Mesendoderm (in vitro differentiated cells): ENCODE measurements around the gene FASN. TPM values are rescaled to one million over a fixed set of nuclear protein-coding genes. Genes with fewer than 3 reads are reported as not detected.
"Not testable (repeated sequence)": the region's sequence is repeated elsewhere in the genome, so short reads cannot be mapped to it uniquely, and the experiment has no call there.

Source experiments
- DNase-seq: peaks from one replicate; pipeline ENCODE4 v3.0.0; 2013
- H2AK5ac ChIP-seq: 2 replicates; pipeline ENCODE4 v1.6.1; 2013; ENCODE audit warnings: low read length, inconsistent platforms
- H2BK120ac ChIP-seq: 2 replicates; pipeline ENCODE4 v1.6.1; 2013; ENCODE audit warnings: low read depth, mild to moderate bottlenecking, low read length, moderate library complexity, mixed read lengths
- H2BK15ac ChIP-seq: replicated peaks from 2 replicates; pipeline ENCODE4 v1.6.1; 2013; ENCODE audit warnings: low read depth, mild to moderate bottlenecking, moderate library complexity
- H2BK5ac ChIP-seq: 2 replicates; pipeline ENCODE4 v1.6.1; 2013; ENCODE audit warnings: low read length, inconsistent platforms
- H3K18ac ChIP-seq: 2 replicates; pipeline ENCODE4 v1.6.1; 2013; ENCODE audit warnings: mild to moderate bottlenecking, low read length, mixed read lengths
- H3K23ac ChIP-seq: one replicate; pipeline ENCODE4 v1.6.1; 2013; ENCODE audit warnings: low read length
- H3K27ac ChIP-seq: 2 replicates; pipeline ENCODE4 v1.5.1; 2013; ENCODE audit warnings: low read depth, mild to moderate bottlenecking, inconsistent platforms, low read length, moderate library complexity
- H3K27me3 ChIP-seq: 2 replicates; pipeline ENCODE4 v1.6.1; 2013; ENCODE audit warnings: low read length, control low read depth, mild to moderate bottlenecking, inconsistent platforms; ENCODE audit not compliant: insufficient read depth, poor library complexity
- H3K36me3 ChIP-seq: 2 replicates; pipeline ENCODE4 v1.6.1; 2013; ENCODE audit warnings: low read length, inconsistent platforms; ENCODE audit not compliant: control insufficient read depth, insufficient read depth
- H3K4ac ChIP-seq: one replicate; pipeline ENCODE4 v1.6.1; 2013; ENCODE audit warnings: low read depth, mild to moderate bottlenecking, low read length, moderate library complexity
- H3K4me1 ChIP-seq: 2 replicates; pipeline ENCODE4 v1.6.1; 2013; ENCODE audit warnings: low read depth, low read length, inconsistent platforms; ENCODE audit not compliant: control insufficient read depth
- H3K4me2 ChIP-seq: 2 replicates; pipeline ENCODE4 v1.6.1; 2013; ENCODE audit warnings: low read length
- H3K4me3 ChIP-seq: 2 replicates; pipeline ENCODE4 v1.5.1; 2013; ENCODE audit warnings: mild to moderate bottlenecking, low read length
- H3K56ac ChIP-seq: one replicate; pipeline ENCODE4 v1.6.1; 2013; ENCODE audit warnings: low read length
- H3K79me1 ChIP-seq: 2 replicates; pipeline ENCODE4 v1.6.1; 2013; ENCODE audit warnings: low read length, inconsistent platforms
- H3K79me2 ChIP-seq: 2 replicates; pipeline ENCODE4 v1.6.1; 2013; ENCODE audit warnings: mild to moderate bottlenecking, low read length; ENCODE audit not compliant: control insufficient read depth, insufficient read depth
- H3K9ac ChIP-seq: 2 replicates; pipeline ENCODE4 v1.6.1; 2013; ENCODE audit warnings: low read length, inconsistent platforms
- H4K5ac ChIP-seq: one replicate; pipeline ENCODE4 v1.6.1; 2013; ENCODE audit warnings: low read length
- H4K8ac ChIP-seq: one replicate; pipeline ENCODE4 v1.6.1; 2013; ENCODE audit warnings: low read depth, mild to moderate bottlenecking, control low read depth, low read length, moderate library complexity
- WGBS: extraction: QIAGEN DNeasy Blood & Tissue Kit; methylation state at CpG from one replicate; pipeline ENCODE4 v1.1.7; 2013; ENCODE audit warnings: low lambda C conversion rate, missing lambda C conversion rate; ENCODE audit not compliant: insufficient coverage; ENCODE audit errors: extremely low coverage; 5-methylcytosine and 5-hydroxymethylcytosine counted together
- polyA plus RNA-seq, 2 experiments: library from polyadenylated mRNA; stranded (reverse); fragments of 200-250 nt; gene quantifications; one replicate each; pipeline ENCODE4 v1.2.3, GENCODE V29; 2013

Gene FASN
- polyA plus RNA-seq (2013, experiment 1 of 2), result 182 TPM
- polyA plus RNA-seq (2013, experiment 2 of 2), result 181 TPM

DNA sequence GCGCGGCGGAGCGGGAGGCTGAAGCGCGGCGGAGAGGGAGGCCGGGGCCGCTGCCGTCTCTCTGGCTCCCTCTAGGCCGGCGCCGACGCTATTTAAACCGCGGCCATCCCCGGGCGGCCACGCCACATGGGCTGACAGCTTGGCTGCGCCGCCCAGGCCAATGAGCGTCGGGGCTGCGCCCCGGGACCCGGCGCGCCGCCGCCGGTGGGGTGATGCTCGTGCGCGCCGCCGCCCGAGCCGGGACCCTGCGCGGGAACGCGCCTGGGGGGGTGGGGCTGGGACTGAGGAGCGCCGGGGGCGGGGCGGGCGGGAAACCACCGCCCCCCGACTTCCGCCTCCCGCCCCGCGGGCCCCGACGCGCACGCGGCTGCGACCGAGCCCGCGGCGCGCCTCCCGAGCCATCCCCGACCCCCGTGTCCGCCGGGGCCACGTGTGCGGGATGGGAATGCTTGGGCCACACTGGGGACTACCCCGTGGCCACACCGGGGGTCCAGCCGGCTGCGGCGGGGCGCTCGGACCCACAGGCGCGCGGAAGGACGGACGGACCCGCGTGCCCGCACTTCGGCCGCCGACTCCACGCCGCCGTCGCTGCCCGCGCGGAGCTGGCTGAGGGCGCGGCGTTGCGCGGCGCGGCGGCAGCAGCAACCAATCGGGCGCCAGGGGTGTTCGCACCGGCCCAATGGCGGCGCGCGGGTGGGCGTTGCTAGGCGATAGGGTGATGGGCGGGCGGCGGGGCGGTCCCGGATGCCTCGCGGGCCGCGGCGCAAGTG is at the start of gene FASN:
FASN (minus strand) TSS at position 68 of the 770 bp plus-strand sequence. CDS start 1,791 bp downstream, outside the sequence.
- Histone ChIP-seq H3K4me1 (peaks cover 6% of the 10 kb centered on the region), H3K27ac (peak within 1 kb of the TSS; percentile 97), H3K18ac (peak within 1 kb of the TSS; percentile 94), H3K79me1 (peaks cover 5% of the 10 kb centered on the region), H3K4me2 (peak within 1 kb of the TSS; percentile 95), H3K36me3 (peaks cover 10% of the 10 kb centered on the region), H3K56ac (peak within 1 kb of the TSS; percentile 96), H4K5ac (no peak within 1 kb of the TSS), H3K9ac (peak within 1 kb of the TSS; percentile 92), H3K79me2 (peaks cover 48% of the 10 kb centered on the region), H2BK5ac (peak within 1 kb of the TSS; percentile 97), H4K8ac (peak within 1 kb of the TSS; percentile 91), H2BK15ac (no peak within 1 kb of the TSS), H3K27me3 (no peaks in the 10 kb centered on the region), H3K4ac (peak within 1 kb of the TSS; percentile 99), H3K23ac (peak within 1 kb of the TSS; percentile 66), H3K4me3 (peak within 1 kb of the TSS; percentile 60), H2AK5ac (peak within 1 kb of the TSS; percentile 99), H2BK120ac (peak within 1 kb of the TSS; percentile 73)
- peak; percentile 97 for DNase-seq
- no CpG with 5 or more reads among the region's 124 CpGs for WGBS

DNA sequence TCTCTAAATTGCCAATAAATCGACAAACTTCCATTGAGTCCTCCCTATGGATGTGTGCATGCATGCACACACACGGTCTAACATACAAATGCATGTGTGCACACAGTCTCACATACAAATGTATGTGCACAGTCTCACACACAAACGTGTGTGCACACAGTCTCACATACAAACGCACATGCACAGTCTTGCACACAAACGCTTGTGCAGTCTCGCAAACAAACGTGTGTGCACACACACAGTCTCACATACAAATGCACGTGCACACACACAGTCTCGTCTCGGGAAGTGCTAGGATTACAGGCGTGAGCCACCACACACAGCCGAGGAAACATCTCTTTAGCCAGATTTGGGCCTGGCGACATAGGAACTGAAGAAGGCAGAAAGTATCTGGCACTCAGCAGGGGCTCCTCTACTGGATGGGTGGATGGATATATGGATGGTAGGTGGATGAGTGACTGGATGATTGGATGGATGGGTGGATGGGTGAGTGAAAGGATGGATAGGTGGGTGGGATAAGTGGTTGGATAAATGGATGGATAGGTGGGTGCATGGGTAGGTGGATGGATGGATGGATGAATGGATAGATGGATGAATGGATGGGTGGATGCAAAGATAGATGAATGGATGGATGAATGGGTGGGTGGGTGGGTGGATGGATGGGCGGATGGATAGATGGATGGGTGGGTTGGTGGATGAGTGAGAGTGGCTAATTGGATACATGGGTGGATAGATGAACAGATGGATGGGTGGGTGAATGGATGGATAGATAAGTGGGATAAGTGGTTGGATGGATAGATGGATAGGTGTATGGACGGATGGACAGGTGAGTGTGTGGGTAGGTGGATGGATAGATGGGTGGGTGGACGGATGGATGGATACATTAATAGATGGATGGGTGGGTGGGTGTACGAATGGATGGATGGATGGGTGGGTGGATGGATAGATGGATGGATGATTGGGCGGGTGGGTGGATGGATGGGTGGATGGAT is 48.9 kb upstream of the FASN start:
- 100% methylated on average over 2 of the region's 18 CpGs for WGBS
- no peak overlapping the region for H3K27ac ChIP-seq
- DNase-seq, result no peak
- no peak overlapping the region for H3K23ac ChIP-seq
- no peak overlapping the region for H2BK5ac ChIP-seq
- no peak overlapping the region for H2BK15ac ChIP-seq
- H3K4me3 ChIP-seq, result no peak overlapping the region
- H3K4me2 ChIP-seq, result no peak overlapping the region
- no peaks in the 10 kb centered on the region for H3K36me3 ChIP-seq
- no peaks in the 10 kb centered on the region for H3K79me2 ChIP-seq
- no peak overlapping the region for H2BK120ac ChIP-seq
- no peaks in the 10 kb centered on the region for H3K79me1 ChIP-seq
- H3K56ac ChIP-seq, result no peak overlapping the region
- H3K4ac ChIP-seq, result no peak overlapping the region
- H3K4me1 ChIP-seq, result no peaks in the 10 kb centered on the region
- H2AK5ac ChIP-seq, result no peak overlapping the region
- H3K18ac ChIP-seq, result no peak overlapping the region
- H4K5ac ChIP-seq, result no peak overlapping the region
- H3K9ac ChIP-seq, result no peak overlapping the region
- H4K8ac ChIP-seq, result no peak overlapping the region
- no peaks in the 10 kb centered on the region for H3K27me3 ChIP-seq

DNA sequence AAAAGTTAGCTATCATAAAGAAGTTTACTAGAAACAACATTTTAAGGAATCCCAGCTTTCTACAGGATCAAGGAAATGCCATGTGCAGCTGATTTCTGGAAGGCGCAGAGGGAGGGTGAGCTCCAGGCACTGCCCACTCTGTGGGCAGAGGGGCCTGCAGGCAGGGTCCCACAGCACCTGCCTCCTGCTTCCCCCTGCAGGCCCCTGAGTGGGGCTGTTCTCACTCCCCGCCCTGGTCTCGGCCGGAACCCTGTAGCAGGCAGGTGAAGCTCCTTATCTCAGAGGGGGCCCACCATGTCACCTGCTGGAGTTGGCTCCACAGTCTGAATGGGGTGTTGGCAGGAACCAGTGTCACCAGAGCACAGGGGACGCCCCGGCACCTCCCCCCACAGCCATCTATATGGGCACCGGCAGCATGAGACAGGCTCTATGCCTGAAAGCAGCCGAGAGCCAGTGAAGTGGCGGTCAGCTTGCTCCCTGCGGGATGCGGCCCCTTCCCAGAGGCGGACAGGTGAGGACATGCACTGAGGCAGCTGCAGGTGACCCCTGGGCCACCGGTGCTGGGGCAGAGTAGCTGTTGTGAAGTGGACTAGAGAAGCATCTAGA is 47.6 kb upstream of the FASN start:
- WGBS, result no CpG with 5 or more reads among the region's 13 CpGs
- Histone ChIP-seq H4K8ac (no peak overlapping the region), H3K4me2 (no peak overlapping the region)

DNA sequence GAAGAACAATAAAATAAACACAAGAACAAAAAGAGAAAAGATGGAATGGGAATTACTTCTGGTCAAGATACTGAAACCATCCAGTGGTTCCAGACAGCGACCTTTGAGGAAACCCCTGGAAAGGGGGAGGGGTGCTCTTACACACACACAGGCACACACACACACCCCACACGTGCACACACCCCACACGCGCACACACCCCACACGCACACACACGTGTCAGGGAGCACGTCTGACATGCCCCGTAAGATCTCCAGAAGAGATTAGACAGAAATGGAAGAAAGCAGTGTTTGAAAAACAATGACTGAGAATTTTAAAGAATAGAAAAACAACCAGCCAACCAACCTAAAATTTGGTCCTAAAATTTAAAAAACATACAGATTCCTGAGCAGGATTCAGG is 45.3 kb upstream of the FASN start:
- Histone ChIP-seq H3K36me3 (no peaks in the 10 kb centered on the region), H3K56ac (no peak overlapping the region), H3K23ac (no peak overlapping the region), H3K27ac (no peak overlapping the region), H3K9ac (no peak overlapping the region), H2BK120ac (no peak overlapping the region), H3K27me3 (no peaks in the 10 kb centered on the region), H3K4me2 (no peak overlapping the region), H3K79me1 (no peaks in the 10 kb centered on the region), H2BK15ac (no peak overlapping the region), H3K4me1 (no peaks in the 10 kb centered on the region), H3K79me2 (no peaks in the 10 kb centered on the region), H4K5ac (no peak overlapping the region), H3K4ac (no peak overlapping the region), H2BK5ac (no peak overlapping the region), H3K18ac (no peak overlapping the region), H2AK5ac (no peak overlapping the region), H4K8ac (no peak overlapping the region), H3K4me3 (no peak overlapping the region)
- no CpG with 5 or more reads among the region's 8 CpGs for whole genome bisulfite sequencing
- DNase-seq, result no peak

More for the DNA sequence above, 47.6 kb upstream of the FASN start:
- Histone ChIP-seq H3K9ac (no peak overlapping the region), H3K27ac (no peak overlapping the region), H3K23ac (no peak overlapping the region), H3K79me1 (no peaks in the 10 kb centered on the region), H3K4me3 (no peak overlapping the region), H2BK5ac (no peak overlapping the region), H3K36me3 (no peaks in the 10 kb centered on the region), H3K27me3 (no peaks in the 10 kb centered on the region), H3K79me2 (no peaks in the 10 kb centered on the region), H4K5ac (no peak overlapping the region), H2BK15ac (no peak overlapping the region), H3K4ac (no peak overlapping the region), H3K56ac (no peak overlapping the region), H2AK5ac (no peak overlapping the region), H3K18ac (no peak overlapping the region), H2BK120ac (no peak overlapping the region), H3K4me1 (no peaks in the 10 kb centered on the region)
- no peak for DNase-seq

DNA sequence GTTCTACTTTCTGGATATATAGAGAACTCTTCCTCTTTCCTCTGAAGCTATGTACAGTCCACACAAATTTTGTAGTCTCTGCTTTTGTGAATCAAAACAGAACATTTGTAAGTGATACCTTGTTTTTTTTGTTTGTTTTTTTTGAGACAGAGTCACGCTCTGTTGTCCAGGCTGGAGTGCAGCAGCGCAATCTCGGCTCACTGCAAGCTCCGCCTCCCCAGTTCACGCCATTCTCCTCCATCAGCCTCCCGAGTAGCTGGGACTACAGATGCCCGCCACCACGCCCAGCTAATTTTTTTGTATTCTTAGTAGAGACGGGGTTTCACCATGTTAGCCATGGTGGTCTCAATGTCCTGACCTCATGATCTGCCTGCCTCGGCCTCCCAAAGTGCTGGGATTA is 41.9 kb upstream of the FASN start:
- not testable (repeated sequence) for H3K4ac ChIP-seq, H3K4me3 ChIP-seq, H2AK5ac ChIP-seq, H3K4me1 ChIP-seq, H3K18ac ChIP-seq, H3K4me2 ChIP-seq, H2BK120ac ChIP-seq, H3K79me2 ChIP-seq, H3K36me3 ChIP-seq, H2BK5ac ChIP-seq, H3K79me1 ChIP-seq, H2BK15ac ChIP-seq, H3K9ac ChIP-seq, H4K5ac ChIP-seq, H3K27ac ChIP-seq, H3K27me3 ChIP-seq, H3K23ac ChIP-seq, H3K56ac ChIP-seq, DNase-seq, H4K8ac ChIP-seq
- no CpG with 5 or more reads among the region's 10 CpGs for WGBS
